ENCODE measurements around the gene TGIF1. TPM values are rescaled to one million over a fixed set of nuclear protein-coding genes. Genes with fewer than 3 reads are reported as not detected.
A peak's percentile ranks its signal among the peaks of the same experiment; 100 is the strongest.

TGIF1 gene
- total RNA-seq, 1 experiment from 2014 or later, result 242 TPM

- CTCF ChIA-PET, result interaction anchor here (0.5 kb wide), 1 partner anchor 8 kb away, joined by 6 read pairs; no protein-coding TSS in a partner anchor
- no peak overlapping the region for H3K4me3 ChIP-seq (replicated peaks in 1 of 2; ENCODE audit: low read depth in 1 of 2, low read length in 2 of 2)
Measured at GRCh38 chr18:3458952-3459853, 9.2 kb downstream of the TGIF1 start.

More at GRCh38 chr18:3458952-3459853, 9.2 kb downstream of the TGIF1 start:
- peaks cover 24% of the 10 kb centered on the region; the same call in 1 of the 2 replicates for H4K20me1 ChIP-seq (ENCODE audit: insufficient read depth)
- H3K9me2 ChIP-seq (ENCODE audit: insufficient read depth), result no peaks in the 10 kb centered on the region
- TF ChIP-seq CEBPB (IDR thresholded peaks at IDR 0.05; ENCODE audit: low read depth) (no peak), POLR2AphosphoS5 (IDR thresholded peaks at IDR 0.05; ENCODE audit: low read depth, low read length) (peak; percentile 60; the same call in 1 of the 2 replicates), ZNF274 (IDR thresholded peaks at IDR 0.05; ENCODE audit: low read depth, low read length) (no peak), FOSL1 (IDR thresholded peaks at IDR 0.05; ENCODE audit: low read depth) (no peak), POLR2A (IDR thresholded peaks at IDR 0.05; ENCODE audit: borderline replicate concordance, extremely low read depth, insufficient read depth, insufficient read length) (no peak), EGR1 (IDR thresholded peaks at IDR 0.05; ENCODE audit: low read depth) (no peak), EZH2 (IDR thresholded peaks at IDR 0.05) (no peak), TCF7L2 (IDR thresholded peaks at IDR 0.05; ENCODE audit: borderline replicate concordance, extremely low read depth, insufficient read depth, insufficient read length) (peak; percentile 61), SP1 (IDR thresholded peaks at IDR 0.05; ENCODE audit: low read depth) (no peak), ZBTB33 (IDR thresholded peaks at IDR 0.05; ENCODE audit: extremely low read depth, insufficient replicate concordance, low read length) (no peak)
- DNase-seq (ENCODE audit: low read depth, low spot score) (no peak), ATAC-seq (no peak)
- peak overlapping the region; percentile 23; the same call in 1 of the 2 replicates for H3K27ac ChIP-seq (ENCODE audit: low read depth, low read length)
- H2AFZ ChIP-seq (ENCODE audit: low read depth, low read length, poor library complexity, severe bottlenecking), result no peak overlapping the region
- BruUV-seq (replicated peaks), result no TSS peak
- POLR2A ChIA-PET, result interaction anchor here (0.8 to 1.3 kb wide), 4 partner anchors 135 to 207 kb away, joined by 3 to 5 read pairs (median 4); no protein-coding TSS in a partner anchor
- peaks cover 44 to 69% of the 10 kb centered on the region in 2 experiments for H3K4me1 ChIP-seq (ENCODE audit: control insufficient read depth in 1 of 2, insufficient read depth in 2 of 2, low read length in 2 of 2)
- no peaks in the 10 kb centered on the region for H3K27me3 ChIP-seq (ENCODE audit: insufficient read depth, low read length)
- H3K36me3 ChIP-seq (ENCODE audit: control insufficient read depth in 1 of 2, insufficient read depth in 2 of 2, low read length in 2 of 2), result peaks cover 35 to 53% of the 10 kb centered on the region in 2 experiments
- H3K9me3 ChIP-seq (ENCODE audit: control insufficient read depth in 1 of 2, insufficient read depth in 1 of 2, low read depth in 1 of 2, low read length in 2 of 2), result no peaks in the 10 kb centered on the region
- H3K4me2 ChIP-seq (ENCODE audit: low read length), result no peak overlapping the region
- intact Hi-C loops (cut with micrococcal nuclease), result no loop called here
- no peak overlapping the region for H3K9ac ChIP-seq (ENCODE audit: low read length)
- H3K79me2 ChIP-seq (ENCODE audit: insufficient read depth, low read length), result peaks cover 62% of the 10 kb centered on the region
- RAD21 ChIA-PET (ENCODE audit: low non-redundant PET in 1 of 2, low total read pairs in 2 of 2, uncharacterized antibody in 2 of 2, unreplicated experiment in 2 of 2), result no interaction called here

All from HCT116 (cell line).